NCI-H1694 (cell line): ENCODE data around the gene CPB2.
A peak's percentile ranks its signal among the peaks of the same experiment; 100 is the strongest.

Experiments
- DNase-seq: peaks from one replicate; lab custom pipeline; 2025; lab: John Stamatoyannopoulos, UW

Gene CPB2

GRCh38 chr13:46097015-46097414 is 7.8 kb downstream of the CPB2 start:
- no peak for DNase-seq

DNA sequence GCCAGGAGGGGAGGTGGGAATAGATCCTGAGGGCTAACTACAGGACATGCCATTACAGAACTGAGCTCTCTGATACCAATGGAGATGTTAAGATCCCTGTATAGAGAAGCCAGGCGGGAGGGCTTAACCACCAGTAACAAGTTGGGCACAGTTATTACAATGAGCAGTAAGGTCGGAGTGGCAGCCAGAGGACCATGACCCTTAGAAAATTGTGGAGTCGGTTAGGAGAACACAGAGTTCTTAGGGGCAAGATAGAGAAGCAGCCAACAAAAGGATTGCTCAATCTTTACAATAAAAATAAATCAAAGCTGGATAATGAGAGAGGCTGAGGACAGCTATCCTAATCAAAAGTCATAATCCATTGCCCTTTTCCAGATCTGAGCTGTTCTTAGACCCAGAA is 10.4 kb downstream of the CPB2 start:
- no peak for DNase-seq

GRCh38 chr13:46088821-46089562 is 15.8 kb downstream of the CPB2 start:
- no peak for DNase-seq

- no peak for DNase-seq
Measured at GRCh38 chr13:46087481-46087880, 17.4 kb downstream of the CPB2 start.

DNA sequence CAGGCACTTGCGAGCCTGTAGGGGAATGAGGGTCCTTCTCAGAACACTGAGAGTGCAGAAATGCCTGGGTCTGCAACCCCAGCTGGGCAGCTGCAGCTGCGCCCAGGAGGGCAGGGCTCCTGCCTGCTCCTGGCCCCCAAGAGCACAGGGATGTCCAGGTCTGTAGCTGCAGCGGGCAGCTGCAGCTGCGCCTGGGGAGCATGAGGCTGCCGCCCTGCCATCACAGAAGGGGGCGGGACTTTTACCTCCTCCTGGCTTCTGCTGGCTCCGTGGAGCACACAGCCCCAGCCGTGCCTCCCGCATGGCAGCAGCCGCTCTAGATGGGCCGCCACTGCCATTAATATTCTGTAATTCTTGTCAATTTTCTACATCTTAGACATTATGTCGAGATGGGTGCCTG is 17.8 kb downstream of the CPB2 start:
- DNase-seq, result no peak

- DNase-seq, result no peak
Measured at GRCh38 chr13:46086421-46086922, 18.4 kb downstream of the CPB2 start.

DNA sequence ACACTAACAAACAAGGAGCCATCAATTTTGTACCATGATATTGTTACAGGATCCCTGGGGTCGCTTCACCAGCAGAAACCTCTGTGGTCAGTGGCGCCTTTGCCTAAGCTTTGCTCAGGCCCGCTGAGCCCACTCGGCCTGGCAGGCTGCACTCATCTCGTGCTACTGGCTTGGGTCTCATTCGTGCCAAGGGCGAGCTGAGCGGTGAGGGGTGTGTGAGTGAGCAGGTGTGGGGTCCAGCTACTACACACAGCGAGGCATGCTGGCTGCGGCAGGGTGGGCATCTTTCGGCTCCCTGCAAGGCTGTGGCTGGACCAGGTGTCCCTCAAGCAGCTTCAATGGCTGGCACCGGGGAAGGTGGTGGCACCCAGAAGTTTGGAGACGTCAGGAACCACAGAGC is 19.1 kb downstream of the CPB2 start:
- no peak for DNase-seq

DNA sequence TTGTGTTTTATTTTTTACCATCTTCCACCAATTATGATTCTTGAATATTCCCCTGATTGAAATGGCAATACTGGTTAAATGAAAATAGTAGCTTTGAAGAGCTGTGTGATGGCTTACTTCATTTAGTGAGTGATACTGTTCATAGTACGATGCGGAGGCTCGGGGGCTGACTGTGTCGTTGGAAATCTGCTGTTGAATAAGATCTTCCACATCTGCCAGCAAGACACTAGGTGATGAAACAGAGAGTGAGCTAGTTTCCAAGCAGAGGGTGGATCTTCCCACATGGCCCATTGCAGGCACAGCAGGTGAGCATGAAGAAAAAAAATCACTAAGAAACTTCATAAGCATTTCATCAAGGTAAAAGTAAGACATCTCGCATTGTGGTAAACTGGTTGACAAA is 22.5 kb downstream of the CPB2 start:
- no peak for DNase-seq

GRCh38 chr13:46079770-46080169 is 25.1 kb downstream of the CPB2 start:
- no peak for DNase-seq

GRCh38 chr13:46077265-46077664 is 27.6 kb downstream of the CPB2 start:
- no peak for DNase-seq

DNA sequence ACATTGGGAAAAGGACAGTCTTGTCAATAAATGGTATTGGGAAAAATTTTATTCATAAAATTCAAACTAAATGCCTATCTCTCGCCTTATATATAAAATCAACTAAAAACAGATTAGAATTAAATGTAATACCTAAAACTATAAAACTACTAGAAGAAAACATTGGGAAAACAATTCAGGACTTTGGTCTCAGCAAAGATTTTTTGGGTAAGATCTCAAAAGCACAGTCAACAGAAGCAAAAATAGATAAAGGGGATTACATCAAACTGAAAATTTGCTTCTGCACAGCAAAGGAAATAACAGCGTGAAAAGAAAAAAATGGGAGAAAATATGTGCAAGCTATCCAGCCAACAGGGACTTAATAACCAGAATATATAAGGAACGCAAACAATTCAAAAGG is 28.0 kb downstream of the CPB2 start:
- no peak for DNase-seq

- no peak for DNase-seq
Measured at GRCh38 chr13:46075811-46076210, 29.0 kb downstream of the CPB2 start.

GRCh38 chr13:46071590-46072249 is 33.1 kb downstream of the CPB2 start:
- DNase-seq, result no peak

DNA sequence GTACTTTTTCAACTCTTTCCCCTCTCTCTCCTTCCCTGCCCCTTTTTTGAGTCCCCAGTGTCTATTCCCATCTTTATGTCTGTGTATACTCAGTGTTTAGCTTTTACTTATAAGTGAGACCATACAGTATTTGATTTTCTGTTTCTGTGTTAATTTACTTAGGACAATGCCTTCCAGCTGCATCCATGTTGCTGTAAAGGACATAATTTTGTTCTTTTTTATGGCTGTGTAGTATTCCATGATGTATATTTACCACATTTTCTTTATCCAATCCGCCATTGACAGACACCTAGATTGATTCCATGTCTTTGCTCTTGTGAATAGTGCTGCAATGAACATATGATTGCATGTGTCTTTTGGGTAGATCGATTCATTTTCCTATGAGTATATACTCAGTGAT is 41.5 kb downstream of the CPB2 start:
- DNase-seq, result no peak

DNA sequence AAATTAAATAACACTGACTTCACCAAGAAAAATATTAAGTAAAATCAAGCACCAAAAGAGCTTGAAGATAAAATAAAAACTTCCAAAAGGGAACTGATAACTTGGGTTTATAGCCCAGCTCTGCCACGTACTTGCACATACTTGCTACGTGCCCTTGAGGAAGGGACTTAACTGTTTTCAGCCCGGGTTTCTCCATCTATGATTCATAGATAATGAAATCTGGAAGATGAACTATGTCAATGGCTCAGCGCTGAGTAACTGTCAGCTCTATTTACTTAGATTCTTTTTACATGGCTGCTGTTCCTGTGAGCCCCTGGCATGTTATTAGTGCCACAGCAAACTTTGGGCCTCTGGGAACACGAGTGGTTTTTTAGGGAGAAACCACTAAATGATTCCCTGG is 42.6 kb downstream of the CPB2 start:
- DNase-seq, result no peak

- no peak for DNase-seq
Measured at GRCh38 chr13:46059405-46059804, 45.4 kb downstream of the CPB2 start.

DNA sequence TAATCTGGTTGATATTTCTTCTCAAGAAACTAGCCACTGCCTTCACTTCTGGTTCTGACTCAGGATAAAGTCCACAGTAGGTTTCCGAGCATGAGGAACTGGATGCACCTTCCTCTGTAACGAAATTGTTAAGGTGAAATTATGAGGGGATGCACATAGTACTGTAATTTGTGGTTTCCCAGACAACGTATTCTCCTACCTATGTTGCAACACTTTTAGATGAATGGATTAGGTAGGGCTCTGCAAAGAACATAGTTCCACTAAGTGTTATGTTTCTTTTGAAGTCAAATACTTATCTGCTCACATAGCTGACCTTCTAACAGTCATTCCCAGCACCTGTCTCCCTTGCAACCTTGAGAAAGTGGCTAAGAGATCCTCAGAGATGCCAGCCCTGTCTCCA is 46.6 kb downstream of the CPB2 start:
- no peak for DNase-seq

GRCh38 chr13:46057256-46058015 is 47.4 kb downstream of the CPB2 start:
- no peak for DNase-seq

DNA sequence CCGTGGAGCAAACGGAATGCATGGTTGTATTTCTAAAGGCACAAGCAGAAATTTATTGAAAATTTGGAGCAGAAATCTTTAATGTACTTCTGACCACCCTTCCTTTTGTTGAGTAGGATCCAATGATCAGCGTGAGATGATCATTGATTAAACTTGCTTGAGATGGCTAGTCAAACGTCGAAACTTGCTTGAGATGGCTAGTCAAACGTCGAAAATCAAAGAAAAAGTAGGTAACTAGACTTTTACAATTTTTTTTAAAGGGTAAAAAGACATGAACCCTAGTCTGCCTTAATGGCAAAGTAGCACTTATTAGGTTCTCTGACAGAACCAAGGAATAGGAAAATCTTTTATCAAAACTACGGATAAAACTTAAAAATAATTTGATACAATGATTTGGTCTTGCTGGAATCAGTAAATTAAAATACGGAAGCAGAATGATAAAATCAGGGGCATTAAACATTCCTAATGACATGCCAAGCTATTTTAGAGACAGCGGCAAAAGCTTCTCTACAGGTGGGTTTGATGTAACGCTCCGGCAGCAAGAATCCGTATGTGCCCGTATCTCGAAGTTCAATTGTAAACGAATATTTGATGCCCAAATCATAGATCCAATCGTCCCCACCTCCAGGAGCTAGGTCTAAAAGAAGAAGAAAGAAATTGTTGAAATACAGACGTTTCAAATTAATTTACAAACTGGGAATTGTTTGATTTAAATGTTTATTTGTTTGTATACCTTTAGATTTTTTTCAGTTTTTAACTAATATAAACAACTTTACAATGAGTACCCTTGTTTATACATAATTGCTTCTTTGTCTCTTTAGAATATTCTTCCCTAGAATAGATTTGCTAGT is 51.4 kb downstream of the CPB2 start:
- DNase-seq, result no peak

- DNase-seq, result peak; percentile 94
Measured at GRCh38 chr13:46052319-46053161, 52.3 kb downstream of the CPB2 start, which contains the start of gene ZC3H13. ZC3H13 (minus strand) TSS chr13:46052746; CDS start chr13:46045507, 7,239 bp downstream.

- no peak for DNase-seq
Measured at GRCh38 chr13:46051968-46052318, 52.9 kb downstream of the CPB2 start.
